Endothelial cell (in vitro differentiated cells): ENCODE measurements around the gene SRSF3. TPM values are rescaled to one million over a fixed set of nuclear protein-coding genes. Genes with fewer than 3 reads are reported as not detected.

Experiments used
- DNase-seq: peaks from one replicate; pipeline ENCODE4 v3.0.0; 2021; ENCODE audit warnings: low spot score
- H3K27ac Mint-ChIP-seq: one replicate; pipeline ENCODE4 v1.8.0; 2021; ENCODE audit warnings: mixed read lengths, inconsistent platforms; ENCODE audit not compliant: unreplicated experiment
- H3K27me3 Mint-ChIP-seq: one replicate; pipeline ENCODE4 v1.8.0; 2021; ENCODE audit warnings: mild to moderate bottlenecking, moderate library complexity, mixed read lengths, inconsistent platforms; ENCODE audit not compliant: unreplicated experiment
- H3K36me3 Mint-ChIP-seq: one replicate; pipeline ENCODE4 v1.8.0; 2021; ENCODE audit warnings: mild to moderate bottlenecking, low read depth, mixed read lengths, inconsistent platforms; ENCODE audit not compliant: unreplicated experiment
- H3K4me1 Mint-ChIP-seq: one replicate; pipeline ENCODE4 v1.8.0; 2021; ENCODE audit warnings: mild to moderate bottlenecking, mixed read lengths, inconsistent platforms; ENCODE audit not compliant: unreplicated experiment
- H3K4me3 Mint-ChIP-seq: one replicate; pipeline ENCODE4 v1.8.0; 2021; ENCODE audit warnings: mild to moderate bottlenecking, mixed read lengths, inconsistent platforms; ENCODE audit not compliant: unreplicated experiment
- H3K9me3 Mint-ChIP-seq: one replicate; pipeline ENCODE4 v1.8.0; 2021; ENCODE audit warnings: mixed read lengths, inconsistent platforms; ENCODE audit not compliant: unreplicated experiment
- total RNA-seq: library from RNA; stranded (reverse); fragmentation: NEBNext Ultra II Directional; extraction: Animal tissue kit (Norgen Biotek cat#: 25700); gene quantifications from one replicate; pipeline ENCODE4 v1.2.1, GENCODE V29; 2021; ENCODE audit not compliant: unreplicated experiment
- TF ChIP-seq, protein P1 (sequence below): fragments of 200-600 bp; sonication (generic); IDR thresholded peaks from one replicate; pipeline ENCODE4 v1.5.0; 2021; ENCODE audit warnings: antibody characterized with exemption; ENCODE audit not compliant: unreplicated experiment

Gene SRSF3
- total RNA-seq, 1 donor from 2014 or later, result 289 TPM

DNA sequence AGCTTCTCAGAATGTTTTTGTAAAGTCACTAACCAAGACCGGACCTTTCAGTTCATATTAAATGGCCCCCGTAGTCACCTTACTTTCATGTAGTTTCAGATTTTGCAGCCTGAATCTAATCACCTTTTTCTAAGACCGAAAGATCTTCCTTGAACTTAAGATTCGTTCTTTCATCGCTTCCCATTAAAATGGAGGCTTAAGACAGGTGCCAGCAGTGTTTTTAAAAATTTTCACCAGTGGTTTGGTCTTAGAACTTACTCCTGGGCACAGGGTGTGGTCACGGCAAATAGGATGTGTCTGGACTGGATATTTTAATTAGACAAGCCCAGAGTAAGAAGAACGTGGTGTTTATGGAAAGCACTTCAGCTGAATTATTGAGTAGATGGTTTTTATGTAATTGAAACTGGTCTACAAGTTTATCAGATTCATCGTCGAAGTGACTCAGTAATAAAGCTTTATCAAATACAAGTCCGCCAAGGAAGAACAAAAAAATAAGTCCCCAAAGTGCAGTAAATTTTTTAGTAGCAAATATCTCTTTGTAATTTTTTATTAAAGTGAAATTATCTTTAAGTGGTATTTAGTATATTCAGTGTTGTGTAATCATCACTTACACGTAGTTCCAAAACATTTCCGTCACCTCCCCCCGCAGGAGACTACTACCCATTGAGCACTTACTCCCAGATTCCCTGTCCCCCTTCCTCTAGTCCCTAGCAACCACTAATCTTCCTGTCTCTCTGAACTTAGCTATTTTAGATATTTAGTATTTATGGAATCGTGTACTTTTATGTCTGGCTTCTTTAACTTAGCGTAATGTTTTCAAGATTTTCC is 868 bp downstream of the SRSF3 start:
- Mint-ChIP-seq H3K27ac (peak overlapping the region; percentile 100), H3K36me3 (peaks cover 54% of the 10 kb centered on the region), H3K4me1 (peaks cover 51% of the 10 kb centered on the region), H3K27me3 (peaks cover 24% of the 10 kb centered on the region), H3K4me3 (peak overlapping the region; percentile 100), H3K9me3 (no peaks in the 10 kb centered on the region)
- TF ChIP-seq, protein P1, sequence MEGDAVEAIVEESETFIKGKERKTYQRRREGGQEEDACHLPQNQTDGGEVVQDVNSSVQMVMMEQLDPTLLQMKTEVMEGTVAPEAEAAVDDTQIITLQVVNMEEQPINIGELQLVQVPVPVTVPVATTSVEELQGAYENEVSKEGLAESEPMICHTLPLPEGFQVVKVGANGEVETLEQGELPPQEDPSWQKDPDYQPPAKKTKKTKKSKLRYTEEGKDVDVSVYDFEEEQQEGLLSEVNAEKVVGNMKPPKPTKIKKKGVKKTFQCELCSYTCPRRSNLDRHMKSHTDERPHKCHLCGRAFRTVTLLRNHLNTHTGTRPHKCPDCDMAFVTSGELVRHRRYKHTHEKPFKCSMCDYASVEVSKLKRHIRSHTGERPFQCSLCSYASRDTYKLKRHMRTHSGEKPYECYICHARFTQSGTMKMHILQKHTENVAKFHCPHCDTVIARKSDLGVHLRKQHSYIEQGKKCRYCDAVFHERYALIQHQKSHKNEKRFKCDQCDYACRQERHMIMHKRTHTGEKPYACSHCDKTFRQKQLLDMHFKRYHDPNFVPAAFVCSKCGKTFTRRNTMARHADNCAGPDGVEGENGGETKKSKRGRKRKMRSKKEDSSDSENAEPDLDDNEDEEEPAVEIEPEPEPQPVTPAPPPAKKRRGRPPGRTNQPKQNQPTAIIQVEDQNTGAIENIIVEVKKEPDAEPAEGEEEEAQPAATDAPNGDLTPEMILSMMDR, result no peak
- peak; percentile 19 for DNase-seq

- Mint-ChIP-seq H3K36me3 (peaks cover 58% of the 10 kb centered on the region), H3K9me3 (no peaks in the 10 kb centered on the region), H3K27me3 (peaks cover 25% of the 10 kb centered on the region), H3K4me1 (peaks cover 57% of the 10 kb centered on the region), H3K27ac (peak overlapping the region; percentile 80), H3K4me3 (peak overlapping the region; percentile 100)
- DNase-seq, result no peak
- TF ChIP-seq, protein P1, result no peak
Observed at GRCh38 chr6:36596356-36596755, 2.2 kb downstream of the SRSF3 start.

DNA sequence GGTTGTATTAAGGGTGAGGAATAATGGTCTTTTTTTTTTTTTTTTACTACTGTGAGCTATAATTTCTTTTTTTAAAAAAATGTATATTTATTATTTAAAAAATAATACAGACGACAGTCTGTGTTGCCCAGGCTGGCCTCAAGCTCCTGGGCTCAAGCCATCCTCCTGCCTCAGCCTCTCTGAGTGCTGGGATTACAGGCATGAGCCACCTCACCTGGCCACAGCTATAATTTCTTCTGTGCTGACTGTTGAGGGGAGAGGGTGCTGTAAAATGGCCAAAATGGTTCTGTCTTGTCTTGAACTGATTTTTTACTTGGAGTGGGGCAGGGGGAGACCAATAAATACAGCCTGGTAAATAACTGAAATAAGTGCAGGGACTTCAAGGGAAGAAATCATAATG is 3.6 kb downstream of the SRSF3 start:
- TF ChIP-seq, protein P1, result no peak
- DNase-seq, result no peak
- peaks cover 57% of the 10 kb centered on the region for H3K4me1 Mint-ChIP-seq
- peak overlapping the region; percentile 100 for H3K4me3 Mint-ChIP-seq
- no peaks in the 10 kb centered on the region for H3K9me3 Mint-ChIP-seq
- no peak overlapping the region for H3K27ac Mint-ChIP-seq
- peaks cover 25% of the 10 kb centered on the region for H3K27me3 Mint-ChIP-seq
- H3K36me3 Mint-ChIP-seq, result peaks cover 65% of the 10 kb centered on the region

- Mint-ChIP-seq H3K4me1 (peaks cover 57% of the 10 kb centered on the region), H3K9me3 (no peaks in the 10 kb centered on the region), H3K27me3 (peaks cover 25% of the 10 kb centered on the region), H3K27ac (no peak overlapping the region), H3K36me3 (peaks cover 67% of the 10 kb centered on the region), H3K4me3 (peak overlapping the region; percentile 95)
- no peak for DNase-seq
- TF ChIP-seq, protein P1, result no peak
Observed at GRCh38 chr6:36598326-36598725, 4.2 kb downstream of the SRSF3 start.

DNA sequence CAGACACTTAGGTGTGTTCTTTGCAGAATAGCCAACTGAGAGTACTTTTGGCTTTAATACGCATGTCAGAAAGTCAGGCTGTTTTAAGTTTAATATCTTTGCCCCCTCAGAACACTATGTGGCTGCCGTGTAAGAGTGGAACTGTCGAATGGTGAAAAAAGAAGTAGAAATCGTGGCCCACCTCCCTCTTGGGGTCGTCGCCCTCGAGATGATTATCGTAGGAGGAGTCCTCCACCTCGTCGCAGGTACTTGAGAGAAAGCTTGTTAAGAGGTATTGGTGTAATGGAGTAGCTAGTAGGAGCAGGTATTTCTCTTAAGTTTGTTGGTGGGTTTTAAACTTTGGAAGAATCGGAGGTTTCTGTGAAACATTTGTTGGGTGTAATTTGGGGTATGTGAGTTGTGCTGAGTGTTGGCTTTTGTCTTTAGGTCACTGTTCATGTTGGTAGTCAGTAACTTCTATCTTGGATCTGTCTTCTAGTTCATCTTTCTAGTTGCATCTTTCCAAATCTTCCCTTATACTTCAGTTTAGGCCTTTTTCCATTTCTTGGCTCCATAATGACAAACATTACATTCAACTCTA is 4.7 kb downstream of the SRSF3 start:
- H3K27me3 Mint-ChIP-seq, result peaks cover 21% of the 10 kb centered on the region
- TF ChIP-seq, protein P1, result no peak
- peak overlapping the region; percentile 95 for H3K4me3 Mint-ChIP-seq
- peak overlapping the region; percentile 78 for H3K27ac Mint-ChIP-seq
- peaks cover 52% of the 10 kb centered on the region for H3K4me1 Mint-ChIP-seq
- H3K9me3 Mint-ChIP-seq, result no peaks in the 10 kb centered on the region
- DNase-seq, result no peak
- H3K36me3 Mint-ChIP-seq, result peaks cover 71% of the 10 kb centered on the region
